CD4-positive, alpha-beta T cell treated with Interleukin-4 for 1 hour (primary cell): ENCODE results near the gene ZNF232.
"Not testable (repeated sequence)": the region's sequence is repeated elsewhere in the genome, so short reads cannot be mapped to it uniquely, and the experiment has no call there.

ENCODE experiments used
- DNase-seq, 2 donors: peaks; one replicate each; pipeline ENCODE4 v3.0.0-alpha.2; 2020 to 2022

The ZNF232 gene

GRCh38 chr17:5129770-5130169, 18.1 kb upstream of the ZNF232 start:
- DNase-seq = not testable (repeated sequence)

DNA sequence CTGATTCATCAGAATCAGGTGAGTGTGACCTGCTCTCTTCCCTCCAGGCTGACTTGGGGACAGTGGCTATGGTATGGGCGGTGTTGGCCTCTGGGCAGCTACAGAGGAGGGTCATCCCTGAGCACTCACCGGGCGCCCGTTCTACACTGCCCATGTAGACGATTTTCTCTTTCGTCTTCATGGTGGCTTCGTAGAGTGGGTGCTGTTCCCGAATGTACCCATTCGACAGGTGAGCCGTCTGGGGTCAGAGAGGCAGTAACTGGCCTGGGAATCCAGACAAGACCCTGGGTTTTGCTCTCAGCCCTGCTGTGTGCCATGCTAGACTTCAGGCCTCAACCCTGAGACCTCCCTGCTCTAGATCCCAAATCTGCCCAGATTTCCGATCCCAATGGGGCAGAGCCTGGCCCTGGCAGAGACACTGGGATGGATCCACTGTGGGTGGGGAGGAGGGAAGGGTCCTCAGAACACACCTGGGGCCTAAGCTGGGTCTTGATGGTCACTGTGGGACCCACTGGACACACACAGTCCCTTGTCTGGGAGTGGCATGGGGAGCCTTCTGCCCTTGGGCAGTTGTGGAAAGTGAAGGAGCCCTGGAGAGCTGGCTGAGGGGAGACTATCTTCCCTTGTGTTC, 17.3 kb upstream of the ZNF232 start:
- DNase-seq = no peak

- not testable (repeated sequence) for DNase-seq
These were observed 16.7 kb upstream of the ZNF232 start for GRCh38 chr17:5128387-5128786.

DNA sequence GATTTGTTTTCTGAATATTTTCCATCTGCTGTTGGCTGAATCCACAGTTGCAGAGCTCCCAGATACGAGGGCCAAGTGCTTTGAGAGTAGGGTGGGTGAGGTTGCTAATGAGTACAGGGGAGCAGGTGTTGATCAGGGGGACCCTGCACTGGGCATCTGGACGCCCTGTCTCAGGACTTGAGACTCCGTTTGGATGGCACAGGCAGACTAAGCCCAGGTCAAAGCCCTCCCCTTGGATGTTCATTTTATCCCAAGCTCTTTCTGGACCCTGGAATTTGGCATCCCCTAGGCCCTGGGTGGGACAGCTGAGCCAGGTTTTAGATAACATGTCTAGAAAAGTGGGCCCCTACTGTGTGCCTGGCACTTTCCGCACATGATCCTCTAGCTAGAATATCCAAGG, 16.2 kb upstream of the ZNF232 start:
- no peak for DNase-seq

- DNase-seq = no peak
These were observed 15.2 kb upstream of the ZNF232 start for GRCh38 chr17:5126719-5127488.

GRCh38 chr17:5124896-5125295, 13.2 kb upstream of the ZNF232 start:
- not testable (repeated sequence) for DNase-seq

DNA sequence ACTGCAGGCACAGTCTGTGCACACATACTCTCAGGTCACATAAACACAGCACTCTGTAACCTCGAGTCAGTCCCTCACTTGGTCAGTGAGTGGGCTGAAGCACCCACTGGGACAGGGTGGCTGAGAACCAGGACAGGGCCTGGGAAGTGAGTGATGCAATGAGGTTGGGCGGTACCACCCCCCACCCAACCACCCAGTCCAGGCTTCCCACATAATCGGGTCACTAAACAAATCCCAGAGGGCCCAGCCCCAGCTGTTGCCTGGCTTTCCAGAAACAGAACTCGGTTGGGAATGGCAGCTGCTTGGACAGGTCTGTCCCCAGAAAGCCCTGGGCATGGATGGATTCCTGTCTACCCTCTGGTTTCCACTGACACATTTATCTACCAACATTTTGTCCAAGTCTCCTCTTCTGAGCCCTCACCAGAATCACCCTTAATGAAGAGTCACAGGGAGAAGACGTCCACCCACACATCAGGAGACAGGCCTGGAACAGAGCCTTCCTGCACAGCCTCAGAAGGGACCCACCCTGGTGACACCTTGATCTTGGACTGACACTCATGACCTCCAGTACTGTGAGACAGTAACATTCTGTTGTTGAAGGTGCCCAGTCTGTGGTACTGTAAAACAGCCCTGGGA, 12.6 kb upstream of the ZNF232 start:
- not testable (repeated sequence) for DNase-seq

- DNase-seq = no peak
These were observed 11.9 kb upstream of the ZNF232 start for GRCh38 chr17:5123343-5124124.

DNA sequence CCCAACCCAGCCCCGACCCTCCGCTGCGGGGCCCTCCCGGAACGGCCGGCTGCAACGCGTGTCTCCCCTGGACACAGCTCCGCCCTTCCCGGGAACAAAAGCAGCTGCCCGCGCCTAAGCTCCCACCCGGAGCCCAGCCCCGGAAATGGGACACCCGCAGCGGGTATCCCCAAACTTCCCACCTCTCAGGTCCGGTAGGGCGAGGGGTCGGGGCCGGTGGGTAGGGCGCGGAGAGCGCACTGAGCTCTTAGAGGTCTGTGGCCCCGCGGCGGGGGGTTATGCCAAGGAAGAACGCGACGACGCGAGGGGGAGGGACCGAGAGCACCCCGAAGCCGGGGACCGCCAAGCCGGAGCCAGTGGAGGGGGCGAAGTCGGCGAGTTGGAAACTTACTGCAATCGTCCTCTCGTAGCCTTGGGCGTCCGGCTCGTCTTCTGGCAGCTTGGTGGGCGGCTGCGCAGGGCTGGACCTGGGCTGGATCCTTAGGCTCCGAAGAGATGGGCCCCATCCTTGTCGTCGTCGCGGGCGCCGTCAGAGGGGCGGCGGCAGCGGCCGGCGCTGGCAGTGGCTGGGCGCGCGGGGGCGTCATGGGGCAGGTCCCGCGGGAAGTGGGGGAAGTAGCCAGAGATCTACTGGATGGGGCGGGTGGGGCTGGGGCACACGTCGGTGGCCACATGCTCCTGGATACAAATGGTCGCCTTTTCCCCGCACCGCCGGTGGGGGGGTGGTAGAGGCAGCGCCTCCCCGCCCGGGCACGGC, 11.1 kb upstream of the ZNF232 start:
- DNase-seq = peak in 1 of 2 donors; percentile 10

GRCh38 chr17:5122056-5122455, 10.4 kb upstream of the ZNF232 start:
- not testable (repeated sequence) for DNase-seq

GRCh38 chr17:5121186-5121841, 9.6 kb upstream of the ZNF232 start:
- peak in 1 of 2 donors; percentile 8 for DNase-seq

DNA sequence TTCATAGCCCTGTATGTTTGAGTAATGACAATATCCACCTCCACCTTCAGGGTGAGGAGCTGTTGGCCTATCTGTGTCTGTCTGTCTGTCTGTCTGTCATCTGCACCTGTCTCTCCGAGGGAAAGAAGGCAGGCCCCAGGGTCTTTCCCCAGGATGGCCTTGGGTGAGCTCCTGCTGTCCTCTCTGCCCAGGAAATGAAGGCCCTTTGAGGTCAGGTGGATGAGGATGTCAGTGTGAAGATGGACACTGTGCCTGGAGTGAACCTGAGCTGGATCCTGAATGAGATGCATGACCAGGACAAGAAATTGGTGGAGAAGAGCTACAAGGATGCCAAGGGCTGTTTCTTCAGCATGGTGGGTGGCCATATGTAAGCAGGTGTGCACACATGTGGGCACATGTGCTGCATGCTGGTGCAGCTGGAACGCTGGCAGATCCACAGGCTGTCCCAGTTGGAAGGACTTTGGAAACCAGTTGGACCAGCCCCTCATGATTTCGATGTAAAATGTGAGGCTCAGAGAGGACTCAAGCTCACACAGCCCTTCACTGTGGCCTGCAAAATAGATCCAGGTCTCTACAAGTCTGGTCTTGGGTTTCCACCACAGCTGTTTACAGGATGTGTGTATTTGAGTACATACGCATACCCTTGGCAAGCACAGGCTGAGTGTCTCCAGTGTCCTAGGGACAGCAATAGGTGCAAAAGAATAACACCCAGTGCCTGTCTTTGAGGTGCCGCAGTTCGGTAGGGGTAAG, 8.9 kb upstream of the ZNF232 start:
- peak in 1 of 2 donors; percentile 4 for DNase-seq

DNA sequence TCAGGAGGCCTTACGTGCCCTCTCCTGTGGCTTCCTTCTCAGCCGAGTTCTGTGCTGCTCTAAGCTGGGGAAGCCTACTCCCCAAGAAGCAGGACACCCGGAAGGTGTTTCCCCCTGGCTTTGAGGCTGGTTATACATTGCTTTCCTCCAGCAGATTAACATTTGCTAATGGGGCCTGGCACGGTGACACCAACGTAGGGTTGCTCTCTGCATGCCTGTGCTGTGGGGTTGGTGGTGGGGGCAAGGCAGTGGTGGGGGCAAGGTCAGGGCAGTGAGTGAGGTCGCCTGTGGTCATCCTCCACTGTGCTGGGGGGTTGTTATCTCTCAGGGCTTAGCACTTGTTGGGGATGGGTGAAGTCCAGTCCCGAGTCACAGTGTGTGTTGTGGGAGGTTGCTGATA, 8.4 kb upstream of the ZNF232 start:
- no peak for DNase-seq

- DNase-seq = no peak
These were observed 6.5 kb upstream of the ZNF232 start for GRCh38 chr17:5118219-5118618.

- no peak for DNase-seq
These were observed 4.3 kb upstream of the ZNF232 start, which contains the start of gene USP6 for GRCh38 chr17:5115673-5116651. Gene USP6 (plus strand): TSS chr17:5116032. CDS start chr17:5130368, 14,336 bp downstream.

DNA sequence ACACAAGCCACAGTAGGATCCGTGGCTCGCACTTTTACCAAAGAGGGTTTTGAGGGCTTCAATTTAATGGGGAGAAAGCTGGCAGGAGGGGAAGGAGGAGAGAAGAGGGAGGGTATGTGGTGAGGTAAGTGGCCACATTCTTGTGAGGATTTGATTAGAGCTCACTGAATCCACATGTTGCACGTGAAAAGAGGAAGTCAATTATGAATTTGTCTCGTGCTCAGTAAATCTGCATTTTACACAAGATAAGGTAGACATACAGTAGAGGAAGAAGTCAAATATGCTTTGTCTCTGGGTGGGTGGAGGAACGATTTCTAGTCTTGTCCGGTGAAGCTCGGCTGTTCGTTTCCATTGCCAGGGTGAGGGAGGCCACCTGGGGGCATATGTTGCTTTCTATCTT, 862 bp downstream of the ZNF232 start:
- no peak for DNase-seq

DNA sequence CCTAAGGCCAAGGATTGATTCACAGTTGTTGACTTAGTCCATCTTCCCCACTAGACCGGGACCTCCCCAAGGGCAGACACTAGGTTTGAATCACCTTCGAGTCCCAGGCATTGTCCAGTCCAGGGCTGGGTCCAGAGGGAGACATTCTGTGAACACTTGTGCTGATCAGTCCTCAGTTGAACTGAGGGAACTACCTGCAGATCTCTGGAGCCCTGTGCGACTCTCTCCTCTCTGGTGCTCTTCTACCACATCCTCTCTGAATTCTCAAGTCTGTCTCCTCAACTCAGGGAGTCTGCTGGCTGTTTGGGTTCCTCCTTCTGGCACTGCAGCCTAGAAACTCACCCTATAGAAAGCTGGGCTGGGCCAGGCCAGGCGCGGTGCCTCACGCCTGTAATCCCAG, 10.8 kb downstream of the ZNF232 start:
- DNase-seq = no peak

DNA sequence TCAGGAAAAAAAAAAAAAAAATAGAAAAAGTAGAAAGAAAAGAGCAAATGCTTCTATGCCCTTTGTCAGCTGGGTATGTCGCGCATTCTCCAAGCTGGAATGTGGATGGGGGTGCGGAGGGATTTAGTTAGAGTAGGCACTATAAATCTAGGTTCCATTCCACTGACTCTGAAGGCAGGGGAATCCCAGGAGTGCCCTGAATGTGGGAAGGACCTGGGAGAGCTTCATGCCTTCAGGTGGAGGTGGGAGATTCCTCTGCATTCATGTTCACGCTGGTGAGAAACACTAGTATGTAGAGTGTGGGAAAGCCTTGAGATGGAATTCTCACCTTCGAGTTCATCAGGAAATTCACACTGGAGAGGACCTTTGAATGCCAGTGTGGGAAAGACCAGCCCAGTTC, 12.4 kb downstream of the ZNF232 start:
- DNase-seq = no peak

- DNase-seq = peak; percentile 38 to 72
These were observed 14.4 kb downstream of the ZNF232 start for GRCh38 chr17:5097101-5097834.
